Mammary epithelial cell (primary cell): Measurements from ENCODE around the gene HNF4A.

Experiments used
- CTCF ChIP-seq, 2 donors: IDR thresholded peaks in 1 of 2; conservative IDR thresholded peaks in 1 of 2; 2 replicates each; pipeline ENCODE4 v1.5.1; 2011 to 2012; ENCODE audit warnings: inconsistent platforms in 2 of 2, low read length in 2 of 2, mild to moderate bottlenecking in 2 of 2, control low read depth in 1 of 2, low read depth in 1 of 2; ENCODE audit not compliant: insufficient read depth in 1 of 2; ENCODE audit errors: extremely low read depth in 1 of 2
- EZH2 ChIP-seq: IDR thresholded peaks from 2 replicates; pipeline ENCODE4 v1.6.1; 2012; ENCODE audit warnings: low read length, inconsistent platforms, borderline replicate concordance

- TF ChIP-seq CTCF (conservative IDR thresholded peaks at IDR 0.05 in 1 of 2, IDR thresholded peaks at IDR 0.05 in 1 of 2; ENCODE audit: extremely low read depth in 1 of 2, insufficient read depth in 1 of 2, low read depth in 1 of 2, low read length in 2 of 2) (no peak), EZH2 (no peak)
These were observed 42.8 kb downstream of the HNF4A start for GRCh38 chr20:44398335-44398734.
